NT2/D1 (cell line): ENCODE data around the gene HYDIN.

ENCODE experiments used
- SUZ12 ChIP-seq: IDR thresholded peaks from 2 replicates; pipeline ENCODE4 v1.6.1; 2011; ENCODE audit not compliant: insufficient read length, insufficient read depth; ENCODE audit errors: extremely low read depth
- YY1 ChIP-seq: IDR thresholded peaks from 2 replicates; pipeline ENCODE4 v1.6.1; 2011; ENCODE audit not compliant: insufficient read length, insufficient read depth
- ZNF274 ChIP-seq: IDR thresholded peaks from 2 replicates; pipeline ENCODE4 v1.6.1; 2011; ENCODE audit warnings: mild to moderate bottlenecking, low read depth, low read length

DNA sequence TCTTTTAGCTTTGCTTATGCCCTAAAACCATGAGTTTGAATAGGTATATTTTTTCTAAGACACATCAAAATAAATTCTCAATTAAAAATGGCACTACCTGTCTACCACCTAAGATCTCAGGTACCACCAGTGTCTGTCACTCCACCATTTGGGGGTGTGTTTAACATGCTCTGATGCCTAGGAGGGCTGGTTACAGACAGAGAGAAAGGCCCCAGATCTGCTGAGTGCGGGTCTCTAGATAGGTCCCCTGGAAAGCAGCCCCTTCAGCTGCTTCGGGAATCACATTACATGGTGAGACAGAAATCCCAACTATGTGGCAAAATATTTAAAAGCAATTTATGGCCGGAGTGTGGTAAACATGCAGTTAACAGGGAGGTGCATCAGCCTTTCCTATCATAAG, 428.9 kb downstream of the HYDIN start:
- TF ChIP-seq SUZ12 (no peak), ZNF274 (no peak), YY1 (no peak)
